Sigmoid colon (tissue), 7 donors: ENCODE data around the gene GSAP. TPM values are rescaled to one million over a fixed set of nuclear protein-coding genes. Genes with fewer than 3 reads are reported as not detected.

Experiments
- DNase-seq: peaks from one replicate; pipeline ENCODE4 v3.0.0-alpha.2; 2019
- H3K27ac ChIP-seq, 4 donors: fragments of 200-600 bp; sonication (generic); one replicate each; pipeline ENCODE4 v1.5.1; 2016 to 2019; ENCODE audit warnings: mild to moderate bottlenecking in 1 of 4
- H3K27me3 ChIP-seq, 3 donors: fragments of 200-600 bp; sonication (generic); one replicate each; pipeline ENCODE4 v1.5.1; 2019; ENCODE audit warnings: mild to moderate bottlenecking in 1 of 3
- H3K36me3 ChIP-seq, 4 donors: fragments of 200-600 bp; sonication (generic); one replicate each; pipeline ENCODE4 v1.5.1; 2016 to 2019
- H3K4me1 ChIP-seq, 4 donors: fragments of 200-600 bp; sonication (generic); one replicate each; pipeline ENCODE4 v1.5.1; 2017 to 2019
- H3K4me3 ChIP-seq, 4 donors: fragments of 200-600 bp; sonication (generic); one replicate each; pipeline ENCODE4 v1.5.1; 2017 to 2019; ENCODE audit warnings: mild to moderate bottlenecking in 2 of 4, moderate library complexity in 1 of 4
- H3K9me3 ChIP-seq, 4 donors: fragments of 200-600 bp in 3 of 4; sonication (generic) in 3 of 4; one replicate each; pipeline versions ENCODE4 v1.5.1 to v1.6.1; 2013 to 2019
- EP300 ChIP-seq, 4 donors: sonication (generic); formaldehyde crosslinking; IDR thresholded peaks; one replicate each; pipeline ENCODE4 v1.6.1; 2017; ENCODE audit warnings: antibody characterized with exemption in 4 of 4
- POLR2A ChIP-seq, 2 donors: fragments of 450-650 bp; IDR thresholded peaks; one replicate each; pipeline ENCODE4 v1.6.1; 2016; ENCODE audit warnings: antibody characterized with exemption in 2 of 2, mild to moderate bottlenecking in 2 of 2, moderate library complexity in 2 of 2
- POLR2AphosphoS5 ChIP-seq, 4 donors: sonication (generic); formaldehyde crosslinking; IDR thresholded peaks; one replicate each; pipeline ENCODE4 v1.6.1; 2017; ENCODE audit warnings: antibody characterized with exemption in 4 of 4
- WGBS, 2 donors: extraction: QIAGEN DNeasy Blood & Tissue Kit; methylation state at CpG; one replicate each; pipeline ENCODE4 v1.1.7; 2013; 5-methylcytosine and 5-hydroxymethylcytosine counted together
- intact Hi-C: fragments of 100-400 bp; cut with DNase I; formaldehyde crosslinking; loops from one replicate; pipeline ENCODE4 v1.15.1; 2023
- polyA plus RNA-seq, 3 donors: library from polyadenylated mRNA; stranded (reverse); fragments of 200-250 nt; gene quantifications; one replicate each; pipeline ENCODE4 v1.2.3, GENCODE V29; 2013
- total RNA-seq, 4 donors: library from RNA; depleted of rRNA; stranded (reverse); fragments of >200 nt; gene quantifications; one replicate each; pipeline ENCODE4 v1.1.0, GENCODE V29; 2016
- TF ChIP-seq, protein P1 (sequence below), 4 experiments: fragments of 450-650 bp in 3 of 4; fragments of 200-600 bp in 1 of 4; IDR thresholded peaks; one replicate each; pipeline ENCODE4 v1.5.1; 2016 to 2019; ENCODE audit warnings: antibody characterized with exemption in 4 of 4, mild to moderate bottlenecking in 3 of 4, moderate library complexity in 2 of 4
- donor health status: healthy with polysubstance abuse.
- donor health status: Bipolar disorder and iron deficiency.
- donor health status: healthy.

The GSAP gene
- total and polyA plus RNA-seq, 7 donors = 3.6 to 30.2 (median 15.1) TPM

DNA sequence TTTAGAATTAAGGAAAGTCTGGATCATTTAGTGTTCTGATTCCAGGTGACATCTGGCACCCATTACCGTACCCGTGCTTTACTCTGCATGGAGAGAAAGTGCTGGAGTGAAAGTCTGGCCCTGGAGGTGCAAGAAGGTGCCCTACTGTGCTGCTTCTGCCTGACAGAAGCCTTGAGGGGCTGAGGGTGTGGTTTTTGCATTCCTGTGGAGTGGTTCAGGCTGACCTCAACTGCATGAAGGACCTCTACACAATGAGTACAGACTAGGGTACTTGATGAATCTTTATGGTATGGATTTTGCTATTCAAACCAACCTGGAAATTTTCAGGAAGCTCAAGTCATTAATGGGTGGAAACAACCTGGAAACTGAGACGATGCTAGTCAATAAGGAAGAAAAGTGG, 45.1 kb upstream of the GSAP start:
- Histone ChIP-seq H3K9me3 (no peaks in the 10 kb centered on the region), H3K36me3 (no peaks in the 10 kb centered on the region), H3K4me1 (no peaks in the 10 kb centered on the region), H3K27me3 (no peaks in the 10 kb centered on the region), H3K27ac (no peak overlapping the region), H3K4me3 (no peak overlapping the region)
- TF ChIP-seq EP300 (IDR thresholded peaks at IDR 0.05) (no peak), POLR2A (IDR thresholded peaks at IDR 0.05) (no peak), POLR2AphosphoS5 (IDR thresholded peaks at IDR 0.05) (no peak)
- TF ChIP-seq, protein P1, sequence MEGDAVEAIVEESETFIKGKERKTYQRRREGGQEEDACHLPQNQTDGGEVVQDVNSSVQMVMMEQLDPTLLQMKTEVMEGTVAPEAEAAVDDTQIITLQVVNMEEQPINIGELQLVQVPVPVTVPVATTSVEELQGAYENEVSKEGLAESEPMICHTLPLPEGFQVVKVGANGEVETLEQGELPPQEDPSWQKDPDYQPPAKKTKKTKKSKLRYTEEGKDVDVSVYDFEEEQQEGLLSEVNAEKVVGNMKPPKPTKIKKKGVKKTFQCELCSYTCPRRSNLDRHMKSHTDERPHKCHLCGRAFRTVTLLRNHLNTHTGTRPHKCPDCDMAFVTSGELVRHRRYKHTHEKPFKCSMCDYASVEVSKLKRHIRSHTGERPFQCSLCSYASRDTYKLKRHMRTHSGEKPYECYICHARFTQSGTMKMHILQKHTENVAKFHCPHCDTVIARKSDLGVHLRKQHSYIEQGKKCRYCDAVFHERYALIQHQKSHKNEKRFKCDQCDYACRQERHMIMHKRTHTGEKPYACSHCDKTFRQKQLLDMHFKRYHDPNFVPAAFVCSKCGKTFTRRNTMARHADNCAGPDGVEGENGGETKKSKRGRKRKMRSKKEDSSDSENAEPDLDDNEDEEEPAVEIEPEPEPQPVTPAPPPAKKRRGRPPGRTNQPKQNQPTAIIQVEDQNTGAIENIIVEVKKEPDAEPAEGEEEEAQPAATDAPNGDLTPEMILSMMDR (IDR thresholded peaks at IDR 0.05) = no peak
- DNase-seq = no peak
- intact Hi-C loops = no loop called here
- WGBS, 2 donors = 89% methylated on average over 3 of the region's 3 CpGs

DNA sequence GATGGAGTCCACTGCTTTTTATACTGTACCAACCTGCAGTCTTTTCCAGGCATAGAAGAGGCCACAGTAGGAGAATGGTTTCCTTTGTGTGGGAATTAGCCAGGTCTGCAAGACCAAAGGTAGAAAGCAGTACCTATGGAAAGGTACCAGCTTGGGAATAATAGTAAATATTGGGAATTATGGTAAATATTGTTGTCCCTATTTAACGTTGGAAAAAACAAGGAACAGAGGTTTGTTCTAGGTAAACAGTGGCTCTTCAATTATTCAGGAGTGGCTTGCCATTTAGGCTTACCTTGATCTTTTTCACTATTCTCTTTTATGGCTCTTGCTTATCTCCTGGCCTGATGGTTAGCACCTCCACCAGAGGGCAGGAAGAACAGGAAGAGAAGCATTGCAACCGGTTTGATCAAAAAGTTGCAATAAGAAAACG, 43.9 kb upstream of the GSAP start:
- WGBS, 2 donors = 12 to 47% methylated on average over 3 of the region's 3 CpGs
- no peak for TF ChIP-seq POLR2A (IDR thresholded peaks at IDR 0.05)
- no peak for TF ChIP-seq POLR2AphosphoS5 (IDR thresholded peaks at IDR 0.05)
- no peak for TF ChIP-seq EP300 (IDR thresholded peaks at IDR 0.05)
- TF ChIP-seq, protein P1 (IDR thresholded peaks at IDR 0.05) = no peak
- Histone ChIP-seq H3K9me3 (no peaks in the 10 kb centered on the region), H3K4me3 (no peak overlapping the region), H3K36me3 (no peaks in the 10 kb centered on the region), H3K27me3 (no peaks in the 10 kb centered on the region), H3K4me1 (no peaks in the 10 kb centered on the region), H3K27ac (no peak overlapping the region)
- intact Hi-C loops = no loop called here
- no peak for DNase-seq

DNA sequence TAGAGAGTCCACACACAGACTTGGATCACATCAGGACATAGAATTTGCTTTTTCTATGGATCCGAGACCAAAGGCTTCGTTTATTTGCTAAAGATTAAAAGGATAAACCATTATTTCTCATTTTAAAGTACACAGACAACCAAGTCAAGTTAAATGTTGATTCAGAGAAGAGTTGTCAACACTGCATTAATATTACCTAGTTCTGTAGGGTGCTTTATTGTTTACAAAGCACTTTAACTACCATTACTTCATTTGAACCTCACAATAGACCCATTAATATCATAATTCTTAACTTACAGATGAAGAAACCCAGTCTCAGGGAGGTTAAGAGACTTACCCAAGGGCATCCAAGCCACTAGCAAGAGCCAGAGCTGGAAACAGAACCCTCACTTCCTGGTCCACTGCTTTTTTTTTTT, 43.2 kb upstream of the GSAP start:
- WGBS, 2 donors = 86 to 90% methylated on average over 2 of the region's 2 CpGs
- no peak for DNase-seq
- no peaks in the 10 kb centered on the region for H3K4me1 ChIP-seq
- H3K9me3 ChIP-seq = no peaks in the 10 kb centered on the region
- no peak overlapping the region for H3K4me3 ChIP-seq
- no peak for TF ChIP-seq POLR2A (IDR thresholded peaks at IDR 0.05)
- TF ChIP-seq, protein P1 (IDR thresholded peaks at IDR 0.05) = no peak
- no peak for TF ChIP-seq EP300 (IDR thresholded peaks at IDR 0.05)
- no peak for TF ChIP-seq POLR2AphosphoS5 (IDR thresholded peaks at IDR 0.05)
- intact Hi-C loops = no loop called here
- H3K27ac ChIP-seq = no peak overlapping the region
- no peaks in the 10 kb centered on the region for H3K36me3 ChIP-seq
- no peaks in the 10 kb centered on the region for H3K27me3 ChIP-seq

DNA sequence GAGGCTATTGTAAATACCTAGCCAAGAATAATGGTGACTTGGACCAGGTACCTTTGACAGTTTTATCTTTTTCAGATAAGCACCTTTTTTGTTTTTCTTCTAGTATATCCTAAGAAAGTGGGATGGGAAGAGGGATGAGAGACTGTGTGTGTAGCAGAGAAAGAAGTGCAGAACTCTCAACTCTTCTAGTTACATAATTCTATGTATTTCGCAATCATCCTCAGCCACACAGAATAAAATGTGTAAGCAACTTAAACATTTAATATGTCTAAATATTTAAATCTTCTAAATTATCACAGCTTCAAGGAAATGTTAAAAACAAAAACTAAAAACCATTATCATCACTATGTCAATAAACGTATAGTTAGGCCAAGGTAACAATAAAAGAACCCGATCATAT, 42.6 kb upstream of the GSAP start:
- TF ChIP-seq, protein P1 (IDR thresholded peaks at IDR 0.05) = no peak
- TF ChIP-seq POLR2A (IDR thresholded peaks at IDR 0.05) = no peak
- no peak for TF ChIP-seq POLR2AphosphoS5 (IDR thresholded peaks at IDR 0.05)
- TF ChIP-seq EP300 (IDR thresholded peaks at IDR 0.05) = no peak
- DNase-seq = no peak
- 53 to 84% methylated on average over 3 of the region's 3 CpGs for WGBS, 2 donors
- Histone ChIP-seq H3K27ac (no peak overlapping the region), H3K4me3 (no peak overlapping the region), H3K36me3 (no peaks in the 10 kb centered on the region), H3K27me3 (no peaks in the 10 kb centered on the region), H3K4me1 (peaks cover 0 to 1% (median 0%) of the 10 kb centered on the region in 4 donors), H3K9me3 (no peaks in the 10 kb centered on the region)
- intact Hi-C loops = no loop called here

DNA sequence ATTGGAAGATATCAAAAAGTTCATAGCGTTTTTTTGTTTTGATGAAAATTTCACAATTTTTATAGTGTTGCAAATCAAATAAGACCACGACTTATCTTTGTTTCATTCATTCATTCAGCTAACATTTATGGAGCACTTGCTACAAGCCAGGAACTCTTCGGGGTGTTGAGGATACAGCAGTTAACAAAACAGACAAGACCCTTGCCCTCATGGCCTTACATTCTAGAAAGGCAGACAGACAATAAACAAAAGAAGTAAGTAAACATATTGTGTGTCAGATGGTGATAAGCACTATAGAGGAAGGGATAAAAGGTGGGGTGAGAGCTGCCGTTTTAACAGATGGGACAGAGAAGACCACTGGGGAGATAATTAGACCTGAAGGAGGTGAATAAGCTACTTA, 41.6 kb upstream of the GSAP start:
- Histone ChIP-seq H3K4me3 (no peak overlapping the region), H3K27me3 (no peaks in the 10 kb centered on the region), H3K27ac (no peak overlapping the region), H3K9me3 (no peaks in the 10 kb centered on the region), H3K36me3 (no peaks in the 10 kb centered on the region), H3K4me1 (peaks cover 0 to 6% (median 0%) of the 10 kb centered on the region in 4 donors)
- TF ChIP-seq EP300 (IDR thresholded peaks at IDR 0.05) (no peak), POLR2A (IDR thresholded peaks at IDR 0.05) (no peak), POLR2AphosphoS5 (IDR thresholded peaks at IDR 0.05) (no peak)
- TF ChIP-seq, protein P1 (IDR thresholded peaks at IDR 0.05) = no peak
- intact Hi-C loops = no loop called here
- no peak for DNase-seq
- 23 to 68% methylated on average over 4 of the region's 4 CpGs for WGBS, 2 donors
